ENCODE measurements around the gene RNF220. TPM values are rescaled to one million over a fixed set of nuclear protein-coding genes. Genes with fewer than 3 reads are reported as not detected.
"Not testable (repeated sequence)": the region's sequence is repeated elsewhere in the genome, so short reads cannot be mapped to it uniquely, and the experiment has no call there.

The RNF220 gene
- total and polyA plus RNA-seq, 9 of the 15 experiments (the other 6 are each of a cell fraction or from before 2014, with no cell fraction given): 5.1 to 117 (median 66.9) TPM

- intact Hi-C loops (cut with micrococcal nuclease): not testable (repeated sequence)
- 46% methylated on average over 1 of the region's 1 CpG for WGBS (ENCODE audit: insufficient coverage, low coverage, missing lambda C conversion rate)
Observed at GRCh38 chr1:44666719-44667118, 261.7 kb downstream of the RNF220 start.

DNA sequence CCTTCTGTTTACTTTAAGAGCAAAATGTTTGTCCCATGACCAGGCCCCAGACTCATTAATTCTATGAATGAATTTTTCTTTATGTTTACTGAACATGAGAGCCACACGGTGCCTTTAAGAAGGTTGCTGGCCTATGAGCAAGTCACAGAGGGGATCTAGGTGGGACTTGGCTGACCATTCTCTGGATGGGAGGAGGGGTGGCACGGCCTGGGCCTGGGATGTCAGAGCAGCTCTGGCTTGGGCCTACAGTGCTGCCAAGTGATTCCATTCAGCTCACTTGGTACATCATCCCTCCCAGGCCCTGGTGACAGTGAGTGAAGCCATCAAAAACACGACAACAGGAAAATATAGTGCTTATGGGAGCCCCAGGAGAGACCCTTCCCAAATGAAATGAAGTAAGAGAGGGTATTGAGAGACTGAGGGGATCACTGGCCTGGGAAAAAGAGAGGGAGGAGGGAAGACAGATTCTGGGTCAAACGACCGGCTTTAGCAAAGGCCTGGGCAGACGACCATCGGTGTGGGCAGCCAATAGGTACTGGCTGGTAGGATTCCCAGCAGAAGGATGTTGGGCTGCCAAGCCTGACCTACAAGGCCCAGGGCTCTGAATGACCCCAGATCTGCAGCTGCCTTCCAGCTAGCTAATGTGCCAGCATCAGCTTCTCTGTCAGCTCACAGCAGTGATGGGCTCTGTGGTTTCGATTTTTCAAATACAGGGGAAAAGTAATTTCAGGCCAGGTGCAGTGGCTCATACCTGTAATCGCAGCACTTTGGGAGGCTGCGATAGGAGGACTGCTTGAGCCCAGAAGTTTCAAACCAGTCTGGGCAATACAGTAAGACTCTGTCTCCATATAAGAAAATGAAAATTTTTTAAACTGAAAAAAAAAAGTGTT lies 265.9 kb downstream of the RNF220 start:
- Histone ChIP-seq H3K4me1 (replicated peaks in 1 of 2; ENCODE audit: control insufficient read depth in 2 of 2, insufficient read depth in 2 of 2, low read length in 2 of 2) (peaks cover 21 to 23% of the 10 kb centered on the region in 2 experiments), H3K9me1 (ENCODE audit: control insufficient read depth, insufficient read depth, low read length) (peaks cover 4% of the 10 kb centered on the region), H3K27me3 (ENCODE audit: control insufficient read depth in 2 of 2, insufficient read depth in 2 of 2, low read length in 2 of 2) (no peaks in the 10 kb centered on the region), H2AFZ (ENCODE audit: low read depth, low read length) (no peak overlapping the region), H4K20me1 (replicated peaks; ENCODE audit: control insufficient read depth, insufficient read depth, low read length) (no peaks in the 10 kb centered on the region), H3K36me3 (ENCODE audit: control insufficient read depth, insufficient read depth, low read length) (no peaks in the 10 kb centered on the region), H3K4me2 (ENCODE audit: insufficient read depth, low read length) (no peak overlapping the region), H3K79me2 (ENCODE audit: control insufficient read depth, insufficient read depth, low read length) (no peaks in the 10 kb centered on the region), H3K9ac (ENCODE audit: insufficient read depth in 1 of 2, low read depth in 2 of 2, low read length in 2 of 2) (peak overlapping the region in 1 of 2 experiments; percentile 54; a peak in 1 of 4 replicates), H3K27ac (ENCODE audit: extremely low read depth, low read depth, low read length) (no peak overlapping the region), H3K9me3 (replicated peaks; ENCODE audit: control insufficient read depth, insufficient read depth, low read depth, low read length) (no peaks in the 10 kb centered on the region), H3K4me3 (no peak overlapping the region)
- TF ChIP-seq MBD2 (IDR thresholded peaks at IDR 0.05; ENCODE audit: borderline replicate concordance, low read depth) (no peak), ZNF77 (CRISPR knock-in tag; IDR thresholded peaks at IDR 0.05) (no peak), NR4A1 (CRISPR knock-in tag; IDR thresholded peaks at IDR 0.05) (no peak), NR4A1 (tag; IDR thresholded peaks at IDR 0.05) (no peak), KLF13 (tag; IDR thresholded peaks at IDR 0.05; ENCODE audit: borderline replicate concordance, low read depth) (no peak), ZNF740 (CRISPR knock-in tag; IDR thresholded peaks at IDR 0.05) (no peak), ZNF740 (tag; IDR thresholded peaks at IDR 0.05) (no peak), RBM17 (IDR thresholded peaks at IDR 0.05; ENCODE audit: borderline replicate concordance, low read depth, low read length) (no peak)
- intact Hi-C loops (cut with micrococcal nuclease) (no loop called here), in situ Hi-C loops (cut with MboI) (no loop called here)
- WGBS (ENCODE audit: insufficient coverage, low coverage, missing lambda C conversion rate): 50% methylated on average over 10 of the region's 10 CpGs
- ChIA-PET CTCF (ENCODE audit: low intra/inter-chr PET ratio) (no interaction called here), POLR2A (interaction anchor here (0.5 to 3.0 kb wide), 3 partner anchors 24 to 90 kb away, joined by 3 to 11 read pairs (median 5); no protein-coding TSS in a partner anchor)
- ATAC-seq: no peak
- FAIRE-seq: no peak
- no TSS peak for BruUV-seq (replicated peaks)
- DNase-seq (ENCODE audit: extremely low read depth in 1 of 4, low spot score in 3 of 4): no peak

More at GRCh38 chr1:44666719-44667118, 261.7 kb downstream of the RNF220 start:
- ATAC-seq; CTCF ChIA-PET (ENCODE audit: low intra/inter-chr PET ratio); H3K27ac ChIP-seq (ENCODE audit: extremely low read depth, low read depth, low read length); POLR2A ChIA-PET; H3K27me3 ChIP-seq (ENCODE audit: control insufficient read depth in 2 of 2, insufficient read depth in 2 of 2, low read length in 2 of 2); H3K9me3 ChIP-seq (replicated peaks; ENCODE audit: control insufficient read depth, insufficient read depth, low read depth, low read length); H3K4me3 ChIP-seq; BruUV-seq (replicated peaks); in situ Hi-C loops (cut with MboI); H3K36me3 ChIP-seq (ENCODE audit: control insufficient read depth, insufficient read depth, low read length); DNase-seq (ENCODE audit: extremely low read depth in 1 of 4, low spot score in 3 of 4); H3K79me2 ChIP-seq (ENCODE audit: control insufficient read depth, insufficient read depth, low read length); FAIRE-seq; H2AFZ ChIP-seq (ENCODE audit: low read depth, low read length); H4K20me1 ChIP-seq (replicated peaks; ENCODE audit: control insufficient read depth, insufficient read depth, low read length); H3K9me1 ChIP-seq (ENCODE audit: control insufficient read depth, insufficient read depth, low read length); H3K9ac ChIP-seq (ENCODE audit: insufficient read depth in 1 of 2, low read depth in 2 of 2, low read length in 2 of 2); H3K4me1 ChIP-seq (replicated peaks in 1 of 2; ENCODE audit: control insufficient read depth in 2 of 2, insufficient read depth in 2 of 2, low read length in 2 of 2); H3K4me2 ChIP-seq (ENCODE audit: insufficient read depth, low read length): not testable (repeated sequence)
- TF ChIP-seq ZNF121 (CRISPR knock-in tag; conservative IDR thresholded peaks at IDR 0.05): peak; percentile 21; the same call in 1 of the 2 replicates

Data from K562 (cell line).